Liver (tissue), 3 donors: Measurements from ENCODE around the gene KCNQ1.

Experiments
- CTCF ChIP-seq: fragments of 150-350 bp; IDR thresholded peaks from 2 replicates; pipeline ENCODE4 v1.5.1; 2017; ENCODE audit warnings: improper control_type of control experiment, low read depth, low read length; ENCODE audit not compliant: missing input control
- FOXA2 ChIP-seq: IDR thresholded peaks from 2 replicates; pipeline ENCODE4 v1.6.1; 2016; ENCODE audit warnings: antibody characterized with exemption
- HNF4A ChIP-seq, 2 donors: conservative IDR thresholded peaks; 2 replicates each; pipeline ENCODE4 v1.6.1; 2016; ENCODE audit warnings: antibody characterized with exemption in 2 of 2, mild to moderate bottlenecking in 2 of 2
- JUND ChIP-seq, 2 donors: IDR thresholded peaks; 2 replicates each; pipeline ENCODE4 v1.6.1; 2016; ENCODE audit warnings: antibody characterized with exemption in 2 of 2
- NR2F2 ChIP-seq: IDR thresholded peaks from 2 replicates; pipeline ENCODE4 v1.6.1; 2016; ENCODE audit warnings: antibody characterized with exemption
- SP1 ChIP-seq: IDR thresholded peaks from 2 replicates; pipeline ENCODE4 v1.6.1; 2018; ENCODE audit warnings: antibody characterized with exemption, mild to moderate bottlenecking
- TAF1 ChIP-seq: conservative IDR thresholded peaks from 2 replicates; pipeline ENCODE4 v1.6.1; 2016; ENCODE audit warnings: antibody characterized with exemption, mild to moderate bottlenecking
- YY1 ChIP-seq: IDR thresholded peaks from 2 replicates; pipeline ENCODE4 v1.6.1; 2016; ENCODE audit warnings: antibody characterized with exemption, mild to moderate bottlenecking
- donor health status: healthy.
- donor health status: healthy.

- TF ChIP-seq YY1 = no peak
- TF ChIP-seq CTCF = no peak
- TF ChIP-seq SP1 = no peak
- no peak for TF ChIP-seq FOXA2
- no peak for TF ChIP-seq JUND (IDR thresholded peaks at IDR 0.05)
- no peak for TF ChIP-seq NR2F2
- no peak for TF ChIP-seq TAF1
- TF ChIP-seq HNF4A (conservative IDR thresholded peaks at IDR 0.05) = no peak
These were observed 388.4 kb downstream of the KCNQ1 start for GRCh38 chr11:2833051-2833715.
